Aortic smooth muscle cell (primary cell): ENCODE results near the gene PRDM16. TPM values are rescaled to one million over a fixed set of nuclear protein-coding genes. Genes with fewer than 3 reads are reported as not detected.

Experiments used
- total RNA-seq: library from RNA; depleted of rRNA; stranded (reverse); fragments of >200 nt; gene quantifications from 2 replicates; pipeline ENCODE4 v1.2.3, GENCODE V29; 2014

PRDM16 gene
- total RNA-seq: 25.9 and 47.1 TPM in 2 replicates

DNA sequence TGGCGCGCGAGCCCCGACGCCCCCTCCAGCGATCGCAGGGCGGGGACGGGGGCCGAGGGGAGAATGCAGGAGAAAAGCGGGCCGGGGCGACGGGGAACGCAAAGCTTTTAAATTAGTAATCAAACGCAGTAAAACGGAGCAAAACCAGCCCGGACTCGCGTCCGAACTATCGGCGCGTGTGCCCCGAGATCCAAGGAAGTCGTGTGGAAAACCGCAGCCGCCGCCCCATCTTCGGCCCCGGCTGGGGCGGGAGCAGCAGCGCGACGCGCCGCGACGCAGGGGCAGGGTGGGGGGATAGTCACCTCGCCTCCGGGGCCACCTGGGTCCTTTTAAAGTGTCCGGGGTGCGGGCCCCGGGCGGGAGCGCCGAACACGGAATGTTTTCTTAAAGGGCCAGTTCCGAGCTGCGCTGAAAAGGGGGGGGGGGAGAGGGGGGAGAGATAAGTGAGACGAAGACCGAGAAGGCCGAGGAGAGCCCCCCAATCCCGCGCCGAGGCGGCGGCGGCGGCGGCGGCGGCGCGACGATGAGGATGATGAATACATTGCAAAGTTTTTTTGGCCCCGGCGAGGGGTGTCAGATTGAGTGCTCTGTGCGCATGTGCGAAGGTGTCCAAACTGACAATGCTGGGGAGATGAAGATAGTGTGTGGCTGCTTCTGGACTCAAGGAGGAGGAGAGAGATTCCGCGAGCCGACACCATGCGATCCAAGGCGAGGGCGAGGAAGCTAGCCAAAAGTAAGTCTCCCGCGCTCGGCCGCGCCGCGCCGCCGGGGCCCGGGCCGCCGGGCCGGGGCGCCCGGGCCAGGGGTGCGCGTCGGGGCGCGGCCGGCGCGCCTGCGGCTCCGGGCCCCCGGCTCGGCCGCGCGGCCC is at the start of gene PRDM16:
TSS of gene PRDM16 (plus strand) at position 640 of the 868 bp plus-strand sequence. CDS start at position 697, 57 bp downstream.

GRCh38 chr1:3021233-3021671 is 47.8 kb upstream of the PRDM16 start, which contains the start of gene ACTRT2:
Gene ACTRT2 (plus strand): TSS chr1:3021467. CDS start chr1:3021687, 220 bp downstream.

DNA sequence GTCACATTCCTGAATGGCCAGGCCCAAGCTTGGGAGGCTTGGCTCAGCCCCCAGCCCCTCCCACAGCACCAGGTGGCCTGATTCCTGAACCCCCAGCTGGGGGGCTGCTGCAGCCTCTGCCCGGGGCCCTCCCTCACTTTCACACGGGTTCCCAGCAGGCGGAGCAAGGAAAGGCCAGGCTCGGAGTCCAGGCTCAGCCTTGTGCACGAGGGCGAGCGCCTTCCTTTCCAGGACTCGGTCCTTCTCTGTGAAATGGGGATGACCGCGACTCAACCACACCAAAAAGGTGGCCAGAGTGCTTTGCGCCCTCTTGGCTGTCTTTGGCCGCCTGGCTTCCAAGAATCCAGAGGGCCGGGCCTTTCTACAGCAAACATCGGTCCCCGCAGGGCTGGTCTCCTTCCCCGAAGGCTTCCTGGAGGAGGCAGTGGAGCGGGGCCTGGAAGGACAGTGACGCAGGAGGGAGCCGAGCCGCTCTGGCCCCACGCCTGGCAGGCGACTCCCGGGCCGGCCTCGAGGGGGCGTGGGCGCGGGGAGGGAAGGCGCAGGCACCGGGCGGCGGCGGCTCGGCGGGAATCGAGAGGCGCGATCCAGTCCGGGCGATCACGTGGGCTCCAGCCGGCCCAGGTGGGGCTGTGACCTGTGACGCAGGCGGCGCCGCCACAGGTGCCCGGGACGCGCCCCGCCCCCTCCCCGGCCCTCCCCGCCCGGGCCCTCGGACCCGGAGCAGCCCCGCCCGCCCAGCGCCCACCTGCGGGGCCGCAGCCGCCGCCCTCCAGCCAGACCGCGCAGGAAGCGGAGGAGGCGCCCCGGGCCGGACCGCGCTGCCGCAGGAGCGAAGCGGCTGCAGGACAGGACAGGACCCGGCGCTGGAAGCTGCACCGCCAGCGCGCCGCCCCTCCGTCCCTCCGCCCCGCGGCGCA is 385.1 kb downstream of the PRDM16 start, which contains the start of gene ARHGEF16:
TSS of gene ARHGEF16 (plus strand) at position 775 of the 920 bp plus-strand sequence. CDS start 8,420 bp downstream, outside the sequence.

Other genes with a start within 250 kb of the PRDM16 start
- gene ACTRT2, start 47.7 kb upstream of the PRDM16 start, total RNA-seq: not detected in 2 replicates